OCI-LY1 (cell line): ENCODE measurements around the gene ASCL5.

Experiments used
- H2AFZ ChIP-seq: fragments of 200-600 bp; sonication (generic), shearing (Covaris generic); 2 replicates; pipeline ENCODE4 v1.6.0; 2014; ENCODE audit warnings: antibody characterized with exemption, mild to moderate bottlenecking, low read length
- H3F3A ChIP-seq: fragments of 200-600 bp; sonication (generic), shearing (Covaris generic); 2 replicates; pipeline ENCODE4 v1.6.0; 2014; ENCODE audit warnings: mild to moderate bottlenecking, antibody characterized with exemption, low read length, moderate library complexity; ENCODE audit not compliant: insufficient read depth
- H3K27ac ChIP-seq: fragments of 200-600 bp; sonication (generic); 2 replicates; pipeline ENCODE4 v1.5.1; 2014; ENCODE audit warnings: low read length, mixed run types, mild to moderate bottlenecking, low read depth; ENCODE audit not compliant: poor library complexity, severe bottlenecking
- H3K27me3 ChIP-seq: fragments of 200-600 bp; sonication (generic); 2 replicates; pipeline ENCODE4 v1.6.0; 2014; ENCODE audit warnings: antibody characterized with exemption, mild to moderate bottlenecking, low read length, moderate library complexity; ENCODE audit not compliant: insufficient read depth
- H3K36me3 ChIP-seq: fragments of 200-600 bp; sonication (generic); 2 replicates; pipeline ENCODE4 v1.6.1; 2014; ENCODE audit warnings: mild to moderate bottlenecking, antibody characterized with exemption, low read length, moderate library complexity, mixed read lengths; ENCODE audit not compliant: insufficient read depth
- H3K4me1 ChIP-seq: fragments of 200-600 bp; sonication (generic); 2 replicates; pipeline ENCODE4 v1.5.1; 2014; ENCODE audit warnings: mild to moderate bottlenecking, low read length, moderate library complexity; ENCODE audit not compliant: insufficient read depth, severe bottlenecking
- H3K4me2 ChIP-seq: fragments of 200-600 bp; sonication (generic), shearing (Covaris generic); 2 replicates; pipeline ENCODE4 v1.6.1; 2014; ENCODE audit warnings: low read length
- H3K4me3 ChIP-seq: fragments of 200-600 bp; sonication (generic); 2 replicates; pipeline ENCODE4 v1.5.1; 2014; ENCODE audit warnings: low read length, low read depth, mild to moderate bottlenecking, mixed read lengths; ENCODE audit not compliant: poor library complexity, severe bottlenecking
- H3K79me2 ChIP-seq: fragments of 200-600 bp; shearing (Covaris generic); 2 replicates; pipeline ENCODE4 v1.6.1; 2016; ENCODE audit warnings: mixed run types, low read length, mixed read lengths; ENCODE audit not compliant: insufficient read depth
- H3K9ac ChIP-seq: fragments of 200-600 bp; sonication (generic), shearing (Covaris generic); 2 replicates; pipeline ENCODE4 v1.6.1; 2014; ENCODE audit warnings: mild to moderate bottlenecking, low read length, mixed read lengths
- H3K9me2 ChIP-seq: fragments of 200-600 bp; sonication (generic), shearing (Covaris generic); 2 replicates; pipeline ENCODE4 v1.6.1; 2014; ENCODE audit warnings: low read depth, mild to moderate bottlenecking, low read length, mixed read lengths
- H3K9me3 ChIP-seq: fragments of 200-600 bp; shearing (Covaris generic); 2 replicates; pipeline ENCODE4 v1.6.1; 2014; ENCODE audit warnings: low read length, mixed read lengths
- H4K20me1 ChIP-seq: fragments of 200-600 bp; sonication (generic), shearing (Covaris generic); 2 replicates; pipeline ENCODE4 v1.6.0; 2016; ENCODE audit warnings: mild to moderate bottlenecking, low read length; ENCODE audit not compliant: insufficient read depth
- CTCF ChIP-seq: fragments of 200-600 bp; sonication (generic), shearing (Covaris generic); IDR thresholded peaks from 2 replicates; pipeline ENCODE4 v1.5.1; 2017; ENCODE audit warnings: mild to moderate bottlenecking, antibody characterized with exemption, low read length, moderate library complexity, mixed read lengths
- EZH2 ChIP-seq: fragments of 200-600 bp; sonication (generic), shearing (Covaris generic); IDR thresholded peaks from 2 replicates; pipeline ENCODE4 v1.8.0; 2017; ENCODE audit warnings: borderline replicate concordance, mixed run types, mild to moderate bottlenecking, antibody characterized with exemption, low read length, moderate library complexity, mixed read lengths

ASCL5 gene

GRCh38 chr1:201125800-201126199 lies 1.2 kb downstream of the ASCL5 start:
- Histone ChIP-seq H3K79me2 (no peaks in the 10 kb centered on the region), H3K4me1 (no peaks in the 10 kb centered on the region), H3K9me3 (no peaks in the 10 kb centered on the region), H3K4me2 (no peak overlapping the region), H3K9me2 (no peaks in the 10 kb centered on the region), H3K27me3 (no peaks in the 10 kb centered on the region), H4K20me1 (no peaks in the 10 kb centered on the region), H3K9ac (no peak overlapping the region), H2AFZ (no peak overlapping the region), H3F3A (no peaks in the 10 kb centered on the region), H3K36me3 (no peaks in the 10 kb centered on the region), H3K27ac (no peak overlapping the region), H3K4me3 (no peak overlapping the region)
- TF ChIP-seq EZH2 (no peak), CTCF (no peak)

GRCh38 chr1:201125019-201125418 lies 2.0 kb downstream of the ASCL5 start:
- H3K79me2 ChIP-seq = no peaks in the 10 kb centered on the region
- no peak overlapping the region for H3K4me2 ChIP-seq
- no peaks in the 10 kb centered on the region for H3K27me3 ChIP-seq
- no peak overlapping the region for H3K27ac ChIP-seq
- H2AFZ ChIP-seq = no peak overlapping the region
- no peaks in the 10 kb centered on the region for H3K9me3 ChIP-seq
- no peaks in the 10 kb centered on the region for H3F3A ChIP-seq
- TF ChIP-seq CTCF (no peak), EZH2 (no peak)
- no peaks in the 10 kb centered on the region for H3K9me2 ChIP-seq
- H4K20me1 ChIP-seq = no peaks in the 10 kb centered on the region
- no peaks in the 10 kb centered on the region for H3K36me3 ChIP-seq
- H3K9ac ChIP-seq = no peak overlapping the region
- H3K4me3 ChIP-seq = no peak overlapping the region
- no peaks in the 10 kb centered on the region for H3K4me1 ChIP-seq

GRCh38 chr1:201123866-201124265 lies 3.1 kb downstream of the ASCL5 start:
- H3K4me3 ChIP-seq = no peak overlapping the region
- H3K4me2 ChIP-seq = no peak overlapping the region
- H3F3A ChIP-seq = no peaks in the 10 kb centered on the region
- no peaks in the 10 kb centered on the region for H3K9me2 ChIP-seq
- H3K36me3 ChIP-seq = no peaks in the 10 kb centered on the region
- no peaks in the 10 kb centered on the region for H4K20me1 ChIP-seq
- TF ChIP-seq EZH2 (no peak), CTCF (no peak)
- H3K79me2 ChIP-seq = no peaks in the 10 kb centered on the region
- H3K4me1 ChIP-seq = no peaks in the 10 kb centered on the region
- no peak overlapping the region for H3K9ac ChIP-seq
- no peaks in the 10 kb centered on the region for H3K9me3 ChIP-seq
- no peaks in the 10 kb centered on the region for H3K27me3 ChIP-seq
- no peak overlapping the region for H2AFZ ChIP-seq
- no peak overlapping the region for H3K27ac ChIP-seq
